ENCODE measurements around the gene MANBA.
"Not testable (repeated sequence)": the region's sequence is repeated elsewhere in the genome, so short reads cannot be mapped to it uniquely, and the experiment has no call there.

MANBA gene

GRCh38 chr4:102761906-102762305 is 1.1 kb upstream of the MANBA start:
- no peak for DNase-seq (ENCODE audit: low spot score)

GRCh38 chr4:102761296-102761701 is 531 bp upstream of the MANBA start:
- no peak for DNase-seq (ENCODE audit: low spot score)

GRCh38 chr4:102759831-102760644 is 730 bp downstream of the MANBA start:
- peak; percentile 47 for DNase-seq (ENCODE audit: low spot score)

GRCh38 chr4:102758241-102759160 is 2.3 kb downstream of the MANBA start:
- no peak for DNase-seq (ENCODE audit: low spot score)

GRCh38 chr4:102757681-102758080 is 3.1 kb downstream of the MANBA start:
- DNase-seq (ENCODE audit: low spot score): no peak

GRCh38 chr4:102754044-102754443 is 6.7 kb downstream of the MANBA start:
- no peak for DNase-seq (ENCODE audit: low spot score)

GRCh38 chr4:102751941-102752340 is 8.8 kb downstream of the MANBA start:
- no peak for DNase-seq (ENCODE audit: low spot score)

GRCh38 chr4:102743352-102743751 is 17.4 kb downstream of the MANBA start:
- not testable (repeated sequence) for DNase-seq (ENCODE audit: low spot score)

GRCh38 chr4:102738802-102739201 is 22.0 kb downstream of the MANBA start:
- DNase-seq (ENCODE audit: low spot score): not testable (repeated sequence)

- DNase-seq (ENCODE audit: low spot score): no peak
Measured at GRCh38 chr4:102736636-102737549, 23.9 kb downstream of the MANBA start.

- DNase-seq (ENCODE audit: low spot score): no peak
Measured at GRCh38 chr4:102735582-102735981, 25.2 kb downstream of the MANBA start.

- no peak for DNase-seq (ENCODE audit: low spot score)
Measured at GRCh38 chr4:102734591-102735385, 26.0 kb downstream of the MANBA start.

- DNase-seq (ENCODE audit: low spot score): no peak
Measured at GRCh38 chr4:102734116-102734515, 26.7 kb downstream of the MANBA start.

- no peak for DNase-seq (ENCODE audit: low spot score)
Measured at GRCh38 chr4:102733084-102733483, 27.7 kb downstream of the MANBA start.

- no peak for DNase-seq (ENCODE audit: low spot score)
Measured at GRCh38 chr4:102732678-102733077, 28.1 kb downstream of the MANBA start.

GRCh38 chr4:102730968-102731533 is 29.7 kb downstream of the MANBA start:
- DNase-seq (ENCODE audit: low spot score): peak; percentile 54

GRCh38 chr4:102729486-102729885 is 31.3 kb downstream of the MANBA start:
- DNase-seq (ENCODE audit: low spot score): not testable (repeated sequence)

- DNase-seq (ENCODE audit: low spot score): not testable (repeated sequence)
Measured at GRCh38 chr4:102726919-102727318, 33.8 kb downstream of the MANBA start.

GRCh38 chr4:102726068-102726467 is 34.7 kb downstream of the MANBA start:
- DNase-seq (ENCODE audit: low spot score): no peak

- no peak for DNase-seq (ENCODE audit: low spot score)
Measured at GRCh38 chr4:102725229-102725628, 35.5 kb downstream of the MANBA start.

- no peak for DNase-seq (ENCODE audit: low spot score)
Measured at GRCh38 chr4:102723511-102723910, 37.3 kb downstream of the MANBA start.

Data from ecto neural progenitor cell (in vitro differentiated cells).